Stimulated activated effector memory CD8-positive, alpha-beta T cell treated with anti-CD3 and anti-CD28 coated beads, Interleukin-12 subunit alpha, Interleukin-12 subunit beta, amount 100 ng/mL, for 72 hours (primary cell): ENCODE measurements around the gene FAM43B.

Experiments used
- ATAC-seq: fragments of 150-1000 bp; cut with Tn5 transposase; 2 replicates; pipeline ENCODE4 v1.10.0; 2021
- DNase-seq, 2 donors: peaks; one replicate each; pipeline ENCODE4 v3.0.0; 2021 to 2022; ENCODE audit warnings: low spot score in 2 of 2
- H3K27ac Mint-ChIP-seq: one replicate; pipeline ENCODE4 v1.8.0; 2022; ENCODE audit warnings: mild to moderate bottlenecking, mixed read lengths
- H3K36me3 Mint-ChIP-seq: one replicate; pipeline ENCODE4 v1.8.0; 2022; ENCODE audit warnings: mild to moderate bottlenecking, mixed read lengths
- H3K4me1 Mint-ChIP-seq: one replicate; pipeline ENCODE4 v1.8.0; 2022; ENCODE audit warnings: mixed read lengths
- H3K4me3 Mint-ChIP-seq: one replicate; pipeline ENCODE4 v1.8.0; 2022; ENCODE audit warnings: mild to moderate bottlenecking, mixed read lengths
- H3K9me3 Mint-ChIP-seq: one replicate; pipeline ENCODE4 v1.8.0; 2022; ENCODE audit warnings: mixed read lengths

FAM43B gene

DNA sequence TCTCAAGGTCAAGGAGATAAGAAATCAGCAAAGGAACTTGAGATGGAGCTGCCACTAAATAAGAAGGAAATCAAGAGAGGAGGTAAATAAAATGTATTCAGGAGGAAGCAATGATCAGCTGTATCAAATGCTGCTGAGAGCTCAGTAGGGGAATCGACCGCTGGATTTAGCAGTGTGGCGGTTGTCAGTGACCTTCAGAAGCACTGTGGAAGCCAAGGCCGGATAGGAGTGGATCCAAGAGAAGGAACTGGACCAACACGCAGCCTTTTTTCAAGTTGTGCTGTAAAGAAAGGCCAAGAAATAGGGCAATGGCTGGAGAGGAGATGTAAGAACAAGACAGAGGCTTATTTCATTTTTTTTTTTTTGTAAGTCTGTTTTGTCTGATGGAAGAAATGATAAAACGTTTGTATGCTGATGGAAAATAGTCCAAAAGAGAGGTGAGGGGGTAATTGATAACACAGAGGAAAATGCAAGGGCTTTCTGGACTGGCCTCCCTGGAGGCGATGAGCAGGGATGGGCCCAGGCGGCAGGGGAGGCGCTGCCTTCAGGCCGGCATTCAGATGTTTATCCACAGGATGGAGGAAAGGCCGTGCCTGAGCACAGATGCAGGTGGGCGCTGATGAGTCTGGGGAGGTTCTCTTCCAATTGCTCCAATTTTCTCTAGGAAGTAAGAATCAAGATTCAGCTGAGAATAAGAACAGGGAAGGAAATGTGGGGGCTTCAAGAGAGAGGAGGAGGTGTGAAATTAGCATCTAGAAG is 17.5 kb upstream of the FAM43B start:
- DNase-seq (no peak), ATAC-seq (no peak)
- no peaks in the 10 kb centered on the region for H3K9me3 Mint-ChIP-seq
- no peak overlapping the region for H3K27ac Mint-ChIP-seq
- H3K4me3 Mint-ChIP-seq: no peak overlapping the region
- H3K36me3 Mint-ChIP-seq: no peaks in the 10 kb centered on the region
- H3K4me1 Mint-ChIP-seq: no peaks in the 10 kb centered on the region

DNA sequence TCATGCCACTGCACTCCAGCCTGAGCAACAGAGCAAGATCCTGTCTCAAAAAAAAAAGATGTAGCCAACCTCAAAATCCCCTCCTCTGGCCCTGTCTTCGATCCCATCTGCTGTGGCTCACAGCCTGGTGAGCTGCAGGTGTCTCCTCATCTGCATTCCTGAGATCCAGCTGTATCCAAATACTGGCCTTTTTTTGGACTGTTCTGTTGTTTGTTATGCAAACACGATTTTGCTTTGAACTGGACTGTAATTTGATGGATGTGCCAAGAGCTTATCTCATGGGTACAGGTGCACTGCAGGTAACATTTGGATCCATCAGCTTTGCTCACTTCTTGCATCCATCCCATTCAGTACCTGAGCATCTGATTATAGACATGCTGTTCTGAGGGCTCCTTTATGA is 14.1 kb upstream of the FAM43B start:
- Mint-ChIP-seq H3K4me3 (no peak overlapping the region), H3K36me3 (no peaks in the 10 kb centered on the region), H3K27ac (no peak overlapping the region), H3K9me3 (no peaks in the 10 kb centered on the region), H3K4me1 (no peaks in the 10 kb centered on the region)
- DNase-seq (no peak), ATAC-seq (no peak)

DNA sequence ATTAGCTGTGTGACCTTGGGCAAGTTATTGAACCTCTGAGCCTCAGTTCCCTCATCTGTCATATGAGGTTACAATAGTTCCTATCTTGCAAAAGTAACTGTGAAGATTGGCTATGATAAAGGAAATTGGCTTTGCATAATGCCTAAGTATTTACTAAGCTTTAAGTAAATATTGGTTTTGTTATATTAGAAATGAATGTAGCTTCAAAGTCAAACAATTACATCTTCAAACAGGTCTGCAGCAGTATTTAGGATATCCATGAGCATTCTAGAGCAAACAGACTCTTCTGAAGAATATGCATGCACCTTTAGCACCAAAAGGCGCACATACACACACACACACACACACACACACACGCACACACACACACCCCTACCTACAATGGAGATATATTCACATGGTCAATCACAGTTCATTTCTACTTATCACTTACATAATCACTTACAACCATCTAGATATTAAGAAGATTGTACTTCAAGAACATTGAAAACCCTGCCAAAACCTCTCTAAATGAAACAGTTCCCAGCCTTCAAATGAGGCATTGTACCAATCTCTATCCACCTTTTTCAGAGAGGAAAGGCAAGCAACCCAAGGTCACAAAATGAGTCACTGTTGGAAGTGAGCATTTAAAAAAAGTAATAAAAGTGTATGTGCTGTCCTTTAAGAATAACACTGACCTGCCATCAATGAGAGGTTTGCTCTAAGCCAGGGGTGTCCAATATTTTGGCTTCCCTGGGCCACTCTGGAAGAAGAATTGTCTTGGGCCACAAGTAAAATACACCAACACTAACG is 13.4 kb upstream of the FAM43B start:
- no peak overlapping the region for H3K4me3 Mint-ChIP-seq
- no peak for DNase-seq

DNA sequence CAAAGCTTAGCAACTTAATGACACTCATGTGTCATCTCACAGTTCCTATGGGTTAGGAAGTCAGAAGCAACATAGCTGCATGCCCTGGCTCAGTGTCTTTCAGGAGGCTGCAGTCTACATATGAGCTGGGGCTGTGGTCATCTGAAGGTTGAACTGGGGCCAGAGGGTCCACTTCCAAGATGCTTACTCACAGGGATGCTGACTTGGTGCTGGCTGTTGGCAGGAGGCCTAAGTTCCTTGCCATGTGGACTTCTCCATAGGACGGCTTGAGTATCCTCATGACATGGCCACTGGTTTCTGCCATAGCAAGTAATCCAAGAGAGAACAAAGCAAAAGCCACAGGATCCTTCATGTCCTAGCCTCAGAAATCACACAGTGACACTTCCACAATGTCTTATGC is 12.1 kb upstream of the FAM43B start:
- no peak overlapping the region for H3K4me3 Mint-ChIP-seq
- DNase-seq (no peak), ATAC-seq (no peak)
- no peak overlapping the region for H3K27ac Mint-ChIP-seq
- H3K4me1 Mint-ChIP-seq: no peaks in the 10 kb centered on the region
- H3K36me3 Mint-ChIP-seq: no peaks in the 10 kb centered on the region
- H3K9me3 Mint-ChIP-seq: no peaks in the 10 kb centered on the region

More for the DNA sequence above, 13.4 kb upstream of the FAM43B start:
- no peaks in the 10 kb centered on the region for H3K9me3 Mint-ChIP-seq
- H3K4me1 Mint-ChIP-seq: no peaks in the 10 kb centered on the region
- H3K27ac Mint-ChIP-seq: no peak overlapping the region
- no peaks in the 10 kb centered on the region for H3K36me3 Mint-ChIP-seq
- no peak for ATAC-seq

DNA sequence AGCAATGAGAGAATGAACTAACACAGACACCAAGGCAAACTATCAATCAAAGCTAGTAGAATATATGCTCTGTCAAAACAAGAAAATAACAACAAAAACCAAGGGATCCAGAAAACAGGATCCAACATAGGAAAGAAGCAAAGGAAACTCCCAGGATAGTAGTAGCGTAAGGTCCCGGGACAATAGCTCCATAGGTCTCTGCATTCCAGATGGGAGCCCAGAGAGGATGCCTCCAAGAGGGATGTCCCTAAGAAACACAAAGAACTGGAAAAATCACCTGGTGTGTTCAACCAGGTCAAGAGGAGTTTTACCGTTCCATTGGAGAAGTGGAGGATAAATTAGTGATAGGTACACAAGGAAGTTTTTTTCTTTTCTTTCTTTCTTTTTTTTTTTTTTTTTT is 5.7 kb upstream of the FAM43B start:
- no peak overlapping the region for H3K27ac Mint-ChIP-seq
- H3K36me3 Mint-ChIP-seq: no peaks in the 10 kb centered on the region
- H3K4me3 Mint-ChIP-seq: no peak overlapping the region
- ATAC-seq (no peak), DNase-seq (no peak)
- no peaks in the 10 kb centered on the region for H3K4me1 Mint-ChIP-seq
- no peaks in the 10 kb centered on the region for H3K9me3 Mint-ChIP-seq

DNA sequence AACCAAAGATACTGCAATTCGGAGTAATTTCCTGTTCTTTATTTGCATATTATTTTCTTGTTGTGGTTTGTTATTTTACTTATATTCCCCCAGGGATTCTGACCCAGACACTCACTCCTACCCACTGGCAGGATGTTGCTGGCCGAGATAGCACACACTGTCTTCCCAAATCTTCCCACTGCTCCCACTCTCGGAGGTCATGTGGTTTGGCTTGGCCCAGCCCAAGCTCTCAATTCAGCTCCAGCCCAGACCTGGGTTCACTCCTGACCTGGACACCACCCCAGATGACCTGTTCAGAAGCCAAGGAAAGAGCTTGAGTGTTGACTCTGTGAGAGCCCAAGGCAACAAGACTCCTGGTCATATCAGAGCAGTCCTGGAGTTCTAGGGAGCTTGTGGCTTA is 1.2 kb upstream of the FAM43B start:
- Mint-ChIP-seq H3K36me3 (no peaks in the 10 kb centered on the region), H3K9me3 (no peaks in the 10 kb centered on the region), H3K4me1 (no peaks in the 10 kb centered on the region), H3K4me3 (no peak overlapping the region), H3K27ac (no peak overlapping the region)
- no peak for DNase-seq
- no peak for ATAC-seq

DNA sequence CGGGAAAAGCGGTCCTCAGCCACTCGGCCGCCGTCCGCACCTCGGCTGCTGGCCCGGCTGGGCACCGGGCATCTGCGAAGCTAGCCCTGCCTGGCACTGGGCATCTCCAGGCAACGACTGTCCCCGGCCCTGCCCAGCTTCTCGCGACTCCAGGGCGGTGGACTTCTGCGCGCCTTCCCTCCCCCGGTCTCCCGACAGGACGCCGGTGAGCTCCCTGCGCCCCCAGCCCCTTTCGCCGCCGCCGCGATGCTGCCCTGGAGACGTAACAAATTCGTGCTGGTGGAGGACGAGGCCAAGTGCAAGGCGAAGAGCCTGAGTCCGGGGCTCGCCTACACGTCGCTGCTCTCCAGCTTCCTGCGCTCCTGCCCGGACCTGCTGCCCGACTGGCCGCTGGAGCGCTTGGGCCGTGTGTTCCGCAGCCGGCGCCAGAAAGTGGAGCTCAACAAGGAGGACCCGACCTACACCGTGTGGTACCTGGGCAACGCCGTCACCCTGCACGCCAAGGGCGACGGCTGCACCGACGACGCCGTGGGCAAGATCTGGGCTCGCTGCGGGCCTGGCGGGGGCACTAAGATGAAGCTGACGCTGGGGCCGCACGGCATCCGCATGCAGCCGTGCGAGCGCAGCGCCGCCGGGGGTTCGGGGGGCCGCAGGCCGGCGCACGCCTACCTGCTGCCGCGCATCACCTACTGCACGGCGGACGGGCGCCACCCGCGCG is 514 bp downstream of the FAM43B start:
- DNase-seq: no peak
- Mint-ChIP-seq H3K27ac (no peak overlapping the region), H3K9me3 (no peaks in the 10 kb centered on the region), H3K4me1 (no peaks in the 10 kb centered on the region), H3K4me3 (no peak overlapping the region), H3K36me3 (no peaks in the 10 kb centered on the region)
- ATAC-seq: no peak

DNA sequence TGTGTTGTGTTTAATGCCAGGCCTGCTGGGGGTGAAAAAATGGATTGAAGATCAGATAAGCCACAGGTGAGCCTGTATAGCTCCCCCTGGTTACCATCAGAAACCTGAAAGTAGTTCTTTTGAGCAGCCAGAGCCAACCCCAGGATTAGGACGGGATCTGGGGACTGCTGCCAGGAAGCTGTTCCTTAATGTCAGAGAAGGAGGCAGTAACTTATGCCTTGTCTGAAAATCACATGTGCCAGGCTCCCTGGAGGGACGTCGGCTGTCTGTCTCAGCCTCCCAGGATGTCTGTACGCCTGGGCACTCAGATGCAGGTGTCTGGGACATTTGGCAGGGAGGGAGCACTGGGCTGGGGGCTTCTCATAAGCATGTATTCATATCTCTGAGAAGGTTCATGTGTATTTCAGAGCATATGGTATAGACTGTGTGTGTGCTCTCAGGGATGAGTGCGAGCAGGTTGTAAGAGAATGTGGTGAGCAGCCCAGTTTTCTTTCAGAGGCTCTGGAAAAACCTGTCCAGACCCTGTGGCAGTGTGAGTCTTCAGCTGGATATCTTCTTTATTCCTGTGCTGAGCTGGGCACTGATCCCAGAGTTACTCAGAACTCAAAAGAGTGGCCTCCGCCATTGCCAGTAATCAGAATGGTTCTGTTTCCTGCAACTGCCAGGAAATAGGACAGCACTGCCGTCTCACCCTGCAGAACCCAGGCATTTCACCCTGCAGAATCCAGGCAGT is 2.8 kb downstream of the FAM43B start:
- Mint-ChIP-seq H3K27ac (no peak overlapping the region), H3K36me3 (no peaks in the 10 kb centered on the region), H3K4me3 (no peak overlapping the region), H3K4me1 (no peaks in the 10 kb centered on the region), H3K9me3 (no peaks in the 10 kb centered on the region)
- ATAC-seq (no peak), DNase-seq (no peak)

DNA sequence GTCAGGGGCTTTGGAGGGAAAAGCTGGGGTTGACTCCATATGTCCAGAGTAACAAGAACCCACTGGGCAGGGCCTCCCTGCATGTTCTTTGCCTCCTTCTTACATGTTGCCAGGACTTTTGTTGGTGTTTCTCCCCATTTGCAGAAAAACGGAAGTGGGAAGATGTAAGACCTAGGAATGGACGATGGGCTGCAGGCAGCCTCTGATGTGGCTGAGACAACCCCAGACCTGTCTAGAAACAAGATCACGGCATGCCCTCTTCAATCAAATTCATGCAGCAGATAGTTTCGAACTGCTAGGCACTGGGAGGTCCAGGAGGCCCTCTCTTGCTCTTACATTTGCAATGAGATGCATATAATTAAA is 3.4 kb downstream of the FAM43B start:
- no peak overlapping the region for H3K27ac Mint-ChIP-seq
- no peak overlapping the region for H3K4me3 Mint-ChIP-seq
- H3K9me3 Mint-ChIP-seq: no peaks in the 10 kb centered on the region
- DNase-seq (no peak), ATAC-seq (no peak)
- no peaks in the 10 kb centered on the region for H3K4me1 Mint-ChIP-seq
- H3K36me3 Mint-ChIP-seq: no peaks in the 10 kb centered on the region

DNA sequence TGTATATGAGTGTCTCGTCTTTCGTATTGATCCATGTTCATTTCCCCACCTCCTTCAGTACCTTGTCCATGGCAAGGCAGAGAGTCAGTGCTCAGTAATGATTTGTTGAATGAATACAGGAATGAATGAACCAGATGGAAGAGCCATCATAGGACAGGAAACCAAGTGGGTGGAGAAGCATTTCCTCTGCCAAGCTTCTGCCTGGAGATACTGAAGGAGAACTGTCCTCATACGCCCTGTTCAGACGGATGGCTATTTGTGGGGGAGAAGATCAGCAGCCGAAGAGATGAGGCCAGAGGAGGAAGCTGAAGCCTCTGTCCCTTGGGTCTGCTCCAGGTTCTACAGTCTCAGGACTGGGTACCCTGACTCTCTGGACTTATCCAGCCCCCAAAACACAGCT is 5.8 kb downstream of the FAM43B start:
- no peaks in the 10 kb centered on the region for H3K36me3 Mint-ChIP-seq
- ATAC-seq (no peak), DNase-seq (no peak)
- no peak overlapping the region for H3K27ac Mint-ChIP-seq
- H3K4me1 Mint-ChIP-seq: no peaks in the 10 kb centered on the region
- no peak overlapping the region for H3K4me3 Mint-ChIP-seq
- H3K9me3 Mint-ChIP-seq: no peaks in the 10 kb centered on the region

DNA sequence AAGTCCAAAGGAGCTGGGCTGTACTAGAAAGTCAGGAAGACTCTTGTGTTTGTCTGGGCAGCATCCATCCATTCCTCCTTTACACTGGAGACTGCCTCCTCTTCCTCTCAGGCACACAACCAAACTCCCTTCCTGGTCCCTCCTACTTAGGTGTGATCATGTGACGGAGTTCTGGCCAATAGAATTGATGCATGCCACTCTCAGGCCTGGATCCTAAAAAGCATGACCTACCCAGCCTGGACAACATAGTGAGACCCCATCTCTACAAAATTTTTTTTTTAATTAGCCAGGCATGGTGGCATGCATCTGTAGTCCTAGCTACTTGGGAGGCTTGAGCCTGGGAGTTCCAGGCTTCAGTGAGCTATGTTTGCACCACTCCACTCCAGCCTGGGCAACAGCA is 8.6 kb downstream of the FAM43B start:
- Mint-ChIP-seq H3K36me3 (no peaks in the 10 kb centered on the region), H3K9me3 (no peaks in the 10 kb centered on the region), H3K4me1 (no peaks in the 10 kb centered on the region), H3K27ac (no peak overlapping the region), H3K4me3 (no peak overlapping the region)
- no peak for ATAC-seq
- DNase-seq: no peak

DNA sequence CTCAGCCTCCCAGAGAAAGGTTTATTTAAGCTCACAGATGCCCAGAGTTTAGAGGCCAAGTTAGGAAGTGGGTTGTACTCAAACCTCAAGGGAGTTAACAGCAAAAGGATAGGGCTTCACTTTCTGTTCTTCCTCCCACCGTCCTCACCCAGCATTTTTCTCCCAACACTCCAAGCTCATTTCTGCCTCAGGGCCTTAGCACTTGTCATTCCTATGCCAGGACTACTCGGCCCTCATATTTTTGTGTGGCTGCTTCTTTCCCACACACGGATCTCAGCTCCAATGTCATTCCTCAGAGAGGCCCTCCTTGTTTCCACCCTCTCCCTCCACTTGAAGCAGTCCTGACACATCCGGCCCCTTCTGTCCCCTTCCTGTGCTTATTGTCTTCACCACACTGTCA is 12.9 kb downstream of the FAM43B start:
- ATAC-seq (no peak), DNase-seq (no peak)

DNA sequence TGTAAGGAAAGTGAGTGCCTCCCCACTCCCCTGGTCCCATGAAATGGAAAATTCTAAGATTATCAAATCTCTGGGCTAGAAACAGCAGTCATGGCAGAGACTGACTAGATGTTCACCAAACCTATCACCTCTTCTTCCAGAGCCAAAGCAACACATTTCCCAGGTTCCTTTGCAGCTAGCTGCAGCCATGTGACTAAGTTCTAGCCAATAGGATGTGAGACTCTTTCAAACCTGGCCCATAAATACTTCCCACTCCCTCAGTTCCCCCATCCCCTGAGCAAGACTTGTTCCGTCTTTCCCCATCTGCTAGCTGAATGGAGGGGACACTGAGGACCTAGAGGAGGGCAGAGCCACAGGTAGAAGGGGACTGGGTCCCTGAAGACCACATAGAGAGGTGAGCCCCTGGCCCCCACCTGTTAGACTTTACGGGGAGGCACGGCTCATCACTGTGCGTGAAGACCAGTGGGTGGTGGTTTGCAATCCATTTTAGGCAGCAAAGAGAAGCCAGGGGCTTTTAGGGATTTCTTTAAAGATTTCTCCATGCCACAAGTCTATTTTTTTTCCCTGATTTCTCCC is 17.2 kb downstream of the FAM43B start:
- Mint-ChIP-seq H3K4me3 (no peak overlapping the region), H3K9me3 (no peaks in the 10 kb centered on the region), H3K36me3 (no peaks in the 10 kb centered on the region), H3K4me1 (no peaks in the 10 kb centered on the region), H3K27ac (no peak overlapping the region)
- no peak for ATAC-seq
- no peak for DNase-seq

More for the DNA sequence above, 12.9 kb downstream of the FAM43B start:
- H3K4me3 Mint-ChIP-seq: no peak overlapping the region
- H3K36me3 Mint-ChIP-seq: no peaks in the 10 kb centered on the region
- no peaks in the 10 kb centered on the region for H3K9me3 Mint-ChIP-seq
- H3K4me1 Mint-ChIP-seq: no peaks in the 10 kb centered on the region
- no peak overlapping the region for H3K27ac Mint-ChIP-seq

DNA sequence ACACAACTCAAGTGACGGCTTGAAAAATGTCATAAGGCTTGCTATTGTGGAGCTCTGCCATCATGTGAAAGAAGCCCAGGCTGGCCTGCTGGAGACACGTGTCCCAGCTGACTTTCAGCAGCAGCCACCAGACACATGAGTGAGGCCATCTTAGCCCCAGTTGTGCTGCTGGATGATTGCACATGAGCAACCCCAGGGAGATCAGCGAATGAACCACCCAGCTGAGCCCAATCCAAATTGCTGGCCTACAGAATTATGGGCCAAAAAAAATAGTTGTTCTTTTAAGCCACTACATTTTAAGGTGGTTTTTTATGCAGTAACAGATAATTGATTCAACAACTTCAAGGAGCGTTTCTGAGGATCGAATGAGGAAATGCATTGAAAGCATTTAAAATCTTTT is 19.1 kb downstream of the FAM43B start:
- Mint-ChIP-seq H3K27ac (no peak overlapping the region), H3K36me3 (no peaks in the 10 kb centered on the region), H3K4me3 (no peak overlapping the region), H3K4me1 (no peaks in the 10 kb centered on the region), H3K9me3 (no peaks in the 10 kb centered on the region)
- DNase-seq: no peak
- no peak for ATAC-seq

DNA sequence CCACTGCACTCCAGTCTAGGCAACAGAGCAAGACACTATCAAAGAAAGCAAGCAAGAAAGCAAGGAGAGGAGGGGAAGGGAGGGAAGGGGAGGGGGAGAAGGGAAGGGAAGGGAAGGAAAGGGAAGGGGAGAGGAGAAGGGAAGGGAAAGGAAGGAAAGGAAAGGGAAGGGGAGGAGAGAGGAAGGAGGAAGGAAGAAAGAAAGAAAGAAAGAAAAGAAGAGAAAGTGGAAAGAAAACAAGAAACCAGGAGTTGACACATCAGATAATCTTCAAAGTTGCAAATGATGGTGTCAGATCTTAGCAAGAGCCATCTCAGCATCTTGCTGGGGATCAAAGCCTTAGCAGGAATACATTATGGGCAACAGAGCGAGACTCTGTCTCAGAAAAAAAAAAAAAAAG is 21.6 kb downstream of the FAM43B start:
- Mint-ChIP-seq H3K36me3 (no peaks in the 10 kb centered on the region), H3K27ac (no peak overlapping the region), H3K4me1 (no peaks in the 10 kb centered on the region), H3K4me3 (no peak overlapping the region), H3K9me3 (no peaks in the 10 kb centered on the region)
- no peak for DNase-seq
- no peak for ATAC-seq
